Inflammatory macrophage treated with lipopolysaccharide for 1 hour (primary cell): ENCODE data around the gene CASK.
"Not testable (repeated sequence)": the region's sequence is repeated elsewhere in the genome, so short reads cannot be mapped to it uniquely, and the experiment has no call there.

Experiments
- DNase-seq, 2 donors: peaks; one replicate each; pipeline ENCODE4 v3.0.0-alpha.2; 2020 to 2022

The CASK gene

GRCh38 chrX:41548411-41548810 is 374.9 kb downstream of the CASK start:
- no peak for DNase-seq

DNA sequence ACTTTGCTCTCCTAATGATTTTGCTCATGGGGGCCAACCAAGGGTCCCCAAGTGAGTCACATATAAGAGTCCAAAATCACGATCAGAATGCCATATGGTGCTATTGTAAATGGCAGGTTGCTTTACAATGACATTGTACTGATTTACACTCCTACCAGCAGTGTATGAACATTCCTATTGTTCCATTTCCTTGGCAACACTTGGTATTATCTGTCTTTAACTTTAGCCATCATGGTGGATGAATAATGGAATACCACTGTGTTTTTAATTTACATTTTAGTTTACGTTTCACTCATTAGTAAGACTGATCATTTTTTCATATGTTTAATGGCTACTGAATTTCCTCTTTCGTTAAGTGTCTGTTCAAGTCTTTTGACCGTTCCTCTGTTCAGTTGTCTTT is 379.7 kb downstream of the CASK start:
- DNase-seq = no peak

GRCh38 chrX:41543025-41543424 is 380.3 kb downstream of the CASK start:
- DNase-seq = no peak

DNA sequence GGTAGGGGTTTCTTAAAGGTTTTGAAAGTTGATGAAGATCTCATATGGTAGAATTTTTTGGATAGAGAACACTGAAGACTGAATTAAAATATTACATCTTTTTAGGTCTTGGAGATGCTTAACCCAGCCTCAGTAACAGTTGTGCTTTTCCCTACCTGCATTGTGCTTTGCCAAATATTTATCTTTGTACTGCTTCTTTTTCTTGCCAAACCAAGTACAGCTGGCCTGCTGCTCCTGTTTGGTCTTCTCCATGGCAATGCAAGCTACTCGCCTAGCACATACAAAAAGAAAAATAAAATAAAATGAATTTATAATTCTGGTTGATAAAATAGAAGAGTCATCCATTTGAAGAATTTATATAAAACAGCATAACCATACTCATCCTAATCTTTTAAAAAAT is 380.8 kb downstream of the CASK start:
- DNase-seq = no peak

- no peak for DNase-seq
Measured at GRCh38 chrX:41542135-41542534, 381.2 kb downstream of the CASK start.

DNA sequence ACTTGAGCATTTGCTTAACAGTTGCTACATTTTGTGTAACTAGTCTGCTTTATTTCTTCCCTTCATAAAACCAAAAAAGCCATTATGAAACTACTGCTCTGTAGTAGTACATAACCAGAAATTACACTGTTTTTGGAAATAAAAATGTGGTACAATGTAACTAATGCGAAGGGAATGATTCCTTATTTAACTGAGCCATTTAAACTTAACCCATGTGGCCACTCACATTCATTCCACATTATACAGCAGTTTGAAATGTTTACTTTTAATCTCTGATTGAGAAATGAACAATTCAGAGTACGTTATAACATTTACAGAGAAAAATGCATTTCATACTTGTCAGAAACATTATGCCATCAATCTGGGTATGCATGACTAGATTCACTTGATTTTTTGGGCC is 382.0 kb downstream of the CASK start:
- no peak for DNase-seq

DNA sequence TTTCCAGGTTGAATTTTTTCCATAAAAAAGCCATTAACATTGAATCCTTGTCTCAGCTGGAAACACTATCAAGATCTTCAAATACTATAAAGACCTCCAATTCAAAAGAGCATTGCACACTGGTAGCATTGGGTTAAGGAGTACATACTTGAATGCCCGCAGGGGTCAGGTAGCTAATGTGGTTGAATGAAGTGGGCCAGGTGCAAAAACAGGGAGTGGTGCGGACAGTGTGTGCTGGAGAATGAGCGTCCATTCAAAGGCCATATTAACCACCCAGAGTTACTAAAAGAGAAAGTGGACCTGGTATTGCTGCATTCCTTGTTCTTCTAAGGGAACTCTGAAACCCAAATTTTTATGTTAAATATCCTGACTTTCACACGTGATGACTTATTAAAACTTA is 384.6 kb downstream of the CASK start:
- no peak for DNase-seq

DNA sequence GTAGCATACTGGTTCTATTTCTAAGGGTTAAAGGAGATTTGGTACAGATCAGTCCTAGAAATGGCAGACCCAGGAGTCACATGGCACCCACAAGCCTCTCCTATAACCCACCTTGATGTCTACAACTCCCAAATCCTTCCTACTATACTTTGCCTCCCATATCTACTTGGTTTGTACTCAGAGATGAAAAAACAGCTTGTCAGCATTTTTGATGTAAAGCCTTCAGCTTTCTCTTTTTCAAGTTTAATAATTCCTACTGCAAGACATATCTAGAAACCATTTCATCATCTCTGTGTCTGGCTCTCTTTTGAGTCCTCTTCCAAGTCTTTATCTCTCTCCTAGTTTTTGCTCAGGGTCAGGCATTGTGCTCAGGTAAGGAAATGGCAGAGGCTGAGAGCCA is 393.3 kb downstream of the CASK start:
- DNase-seq = no peak

DNA sequence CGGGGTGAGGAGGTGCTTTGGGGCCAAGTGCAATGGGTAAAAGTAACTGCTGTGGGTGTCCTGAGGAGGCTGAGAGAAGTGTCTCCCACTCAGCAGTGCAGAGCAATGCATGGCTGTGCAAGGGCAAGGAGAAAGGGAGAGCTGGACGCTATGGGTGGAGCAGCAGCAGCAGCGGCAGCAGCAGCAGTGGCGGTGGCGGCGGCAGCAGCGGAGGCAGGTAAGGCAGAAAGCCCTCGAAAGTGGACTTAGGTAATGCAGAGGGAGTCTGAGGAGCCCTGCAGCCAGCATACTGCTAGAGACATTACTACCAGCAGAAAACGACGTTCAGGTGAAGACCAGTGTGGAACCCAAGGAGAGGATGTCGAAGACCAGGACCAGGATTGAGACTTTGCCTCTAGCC is 394.1 kb downstream of the CASK start:
- no peak for DNase-seq

DNA sequence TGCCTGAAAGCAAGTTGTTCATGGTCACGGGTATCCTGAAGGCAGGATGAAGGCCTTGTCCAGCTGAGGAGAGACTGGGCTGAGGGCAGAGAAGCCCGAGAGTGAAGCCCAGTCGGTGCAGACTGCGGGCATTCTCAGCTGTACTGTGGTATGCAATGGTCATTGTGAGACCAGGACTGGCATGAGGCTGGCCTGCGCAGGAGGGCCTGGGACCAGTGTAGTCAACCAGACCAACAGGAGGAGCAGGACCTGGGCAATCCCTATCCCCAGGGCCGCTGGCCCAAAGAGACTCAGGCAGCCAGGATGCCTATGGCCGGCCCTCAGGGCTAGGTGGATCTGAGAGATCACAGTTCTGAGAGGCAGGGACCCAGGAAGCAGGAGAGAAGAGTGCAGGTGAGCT is 394.6 kb downstream of the CASK start:
- DNase-seq = no peak

- DNase-seq = no peak
Measured at GRCh38 chrX:41526925-41527324, 396.4 kb downstream of the CASK start.

- DNase-seq = no peak
Measured at GRCh38 chrX:41526271-41526670, 397.1 kb downstream of the CASK start.

DNA sequence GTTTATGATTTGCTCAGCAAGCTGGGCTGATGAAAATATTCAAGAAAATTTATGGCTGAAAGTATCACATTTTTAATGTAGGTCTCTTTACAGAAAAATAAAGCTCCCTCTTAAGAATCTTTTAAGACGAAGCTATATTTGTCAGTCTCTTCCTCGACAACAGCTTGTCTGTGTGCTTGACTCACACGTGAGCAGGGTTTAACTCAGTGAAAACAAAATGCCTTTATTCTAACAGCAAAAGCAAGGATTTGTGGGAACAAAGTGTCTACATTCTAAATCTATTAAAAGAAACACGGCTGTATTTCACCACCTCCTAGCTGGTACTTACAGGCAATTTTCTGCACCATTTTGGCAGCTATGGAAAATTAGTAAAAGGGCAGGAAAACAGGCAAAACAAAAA is 400.7 kb downstream of the CASK start:
- no peak for DNase-seq

GRCh38 chrX:41522081-41522480 is 401.3 kb downstream of the CASK start:
- no peak for DNase-seq

DNA sequence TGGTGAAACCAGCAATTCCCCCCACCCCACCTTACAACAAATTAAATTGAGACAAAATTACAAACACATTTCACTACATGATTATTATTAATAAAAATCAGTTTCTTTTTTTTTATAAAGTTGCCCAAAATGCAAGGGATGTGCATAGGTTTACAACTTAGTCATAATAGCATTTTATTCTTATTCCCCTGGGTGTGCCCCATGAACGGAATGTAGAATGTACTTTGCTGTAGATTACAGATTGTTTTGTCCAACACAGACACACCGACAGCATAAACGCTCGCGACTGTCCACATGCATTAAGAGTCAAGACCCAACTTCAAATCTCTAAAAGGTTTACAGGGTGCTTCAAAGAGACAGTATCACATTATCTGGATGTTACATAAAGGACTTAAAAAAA is 403.9 kb downstream of the CASK start:
- DNase-seq = no peak

- DNase-seq = no peak
Measured at GRCh38 chrX:41518841-41519220, 404.5 kb downstream of the CASK start.

GRCh38 chrX:41518127-41518840 is 405.1 kb downstream of the CASK start:
- DNase-seq = no peak

DNA sequence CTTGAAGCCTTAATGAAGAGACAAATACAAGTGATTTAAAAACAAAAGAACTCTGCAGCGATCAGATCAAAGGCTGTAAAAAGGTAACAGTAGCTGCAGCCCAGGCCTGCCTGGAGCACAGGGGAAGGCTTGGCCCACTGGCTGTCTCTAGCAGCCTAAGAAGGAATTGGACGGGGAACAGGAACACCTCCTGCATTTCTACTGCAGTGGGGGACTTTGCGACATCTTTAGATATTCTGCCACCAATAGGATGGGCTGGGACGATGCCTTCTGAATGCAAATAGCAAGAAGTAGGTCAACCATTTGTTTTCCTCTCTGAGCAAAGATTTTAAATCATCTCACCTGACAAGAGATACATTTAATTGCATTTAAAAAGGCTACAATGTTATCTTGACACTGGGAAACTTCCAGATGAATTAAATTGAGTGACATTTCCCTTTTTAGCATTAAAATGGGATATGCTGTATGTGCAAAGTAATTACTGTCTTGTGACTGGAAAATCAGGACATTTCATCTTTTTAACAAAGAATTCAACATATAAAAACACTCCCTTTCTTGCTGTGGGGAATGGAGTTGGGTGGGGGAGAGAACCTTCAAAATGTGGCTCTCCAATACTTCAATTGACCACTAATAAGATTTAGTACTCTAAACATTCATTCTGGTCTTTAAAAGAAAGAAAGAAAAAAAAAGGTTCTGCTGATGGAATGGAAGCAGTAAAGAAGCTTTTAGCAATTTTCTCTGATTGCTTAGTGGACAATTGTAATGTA is 406.2 kb downstream of the CASK start:
- DNase-seq = no peak

- DNase-seq = no peak
Measured at GRCh38 chrX:41516456-41516855, 406.9 kb downstream of the CASK start.

DNA sequence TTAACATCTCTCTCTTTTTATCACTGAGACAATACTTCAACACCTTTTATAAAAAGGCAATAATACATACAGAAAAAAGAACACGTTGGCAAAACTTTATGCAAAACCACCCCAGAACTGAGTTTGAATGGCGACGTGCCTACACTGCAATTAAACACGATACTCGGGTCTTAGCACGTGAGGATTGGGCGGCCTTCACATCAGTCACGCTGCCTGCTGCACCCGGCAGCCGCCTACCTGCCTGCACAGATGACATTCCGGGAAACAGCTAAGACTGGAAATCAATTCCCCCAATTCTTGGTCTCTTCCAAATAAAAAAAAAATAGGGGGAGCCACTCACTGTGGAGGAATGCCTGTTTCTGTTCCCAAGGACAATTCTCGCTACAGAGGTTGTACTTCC is 408.0 kb downstream of the CASK start:
- DNase-seq = no peak

DNA sequence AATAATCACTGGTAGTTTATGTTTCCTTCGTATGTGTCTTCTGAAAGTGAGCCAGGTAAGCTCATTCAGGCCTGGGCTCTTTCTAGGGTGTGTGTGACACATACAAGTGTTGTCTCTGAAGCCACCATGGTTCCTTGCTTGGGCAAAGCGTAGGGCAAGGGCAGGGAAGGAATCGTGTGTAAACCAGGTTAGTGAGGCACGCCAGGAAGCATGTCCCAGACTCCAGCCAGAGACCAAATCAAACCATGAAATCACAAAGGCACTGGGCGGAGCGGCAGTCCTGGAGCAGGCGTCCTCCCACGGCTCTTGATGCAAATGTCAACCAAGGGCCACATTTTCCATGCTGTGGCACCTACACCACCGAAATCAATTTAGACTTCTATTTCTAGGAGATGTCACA is 409.2 kb downstream of the CASK start:
- DNase-seq = no peak

- DNase-seq = not testable (repeated sequence)
Measured at GRCh38 chrX:41512853-41513252, 410.5 kb downstream of the CASK start.

- DNase-seq = no peak
Measured at GRCh38 chrX:41512394-41512793, 411.0 kb downstream of the CASK start.

DNA sequence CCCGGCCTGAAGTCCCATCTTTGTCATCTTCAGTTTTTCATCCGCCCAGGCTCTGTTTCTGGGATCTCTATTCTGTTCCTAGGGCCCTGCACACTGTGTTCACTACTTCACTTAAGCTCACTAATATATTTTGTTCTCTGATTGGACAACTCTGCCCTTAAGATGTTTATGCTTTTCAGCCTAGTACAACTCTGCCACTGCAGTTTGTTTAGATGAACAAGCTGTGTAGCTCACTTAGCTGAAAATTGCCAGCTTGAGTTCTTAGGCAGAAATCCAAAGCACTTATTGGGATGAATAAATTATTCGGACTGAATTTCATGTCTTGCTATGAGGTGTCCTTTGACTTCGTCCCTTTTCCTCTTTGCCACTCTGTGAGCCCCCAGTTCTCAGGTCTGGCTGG is 415.4 kb downstream of the CASK start:
- DNase-seq = no peak

DNA sequence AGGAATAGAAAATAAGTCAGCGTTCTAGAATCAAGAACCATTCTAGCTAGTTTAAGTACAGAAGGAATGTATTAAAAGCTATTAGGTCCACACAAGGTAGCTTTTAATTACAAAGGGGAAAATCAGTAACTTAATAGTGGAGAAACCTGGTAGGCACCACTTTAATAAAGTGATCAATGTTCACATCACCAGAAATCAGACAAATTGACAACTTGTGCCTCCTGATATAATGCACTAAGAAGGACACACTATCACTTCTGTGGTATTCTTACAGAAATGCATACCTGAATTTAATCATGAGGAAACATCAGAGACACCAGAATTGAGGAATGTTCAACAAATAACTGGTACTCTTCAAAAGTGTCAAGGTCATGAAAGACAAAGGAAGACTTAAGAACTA is 421.4 kb downstream of the CASK start:
- no peak for DNase-seq
